HG03520 (cell line): ENCODE results near the gene S100PBP.

Experiments
- ATAC-seq: cut with Tn5 transposase; IDR thresholded peaks from one replicate; pipeline ENCODE4 v1.9.1; 2021; ENCODE audit warnings: mild to moderate bottlenecking, moderate library complexity; ENCODE audit not compliant: unreplicated experiment

Gene S100PBP

DNA sequence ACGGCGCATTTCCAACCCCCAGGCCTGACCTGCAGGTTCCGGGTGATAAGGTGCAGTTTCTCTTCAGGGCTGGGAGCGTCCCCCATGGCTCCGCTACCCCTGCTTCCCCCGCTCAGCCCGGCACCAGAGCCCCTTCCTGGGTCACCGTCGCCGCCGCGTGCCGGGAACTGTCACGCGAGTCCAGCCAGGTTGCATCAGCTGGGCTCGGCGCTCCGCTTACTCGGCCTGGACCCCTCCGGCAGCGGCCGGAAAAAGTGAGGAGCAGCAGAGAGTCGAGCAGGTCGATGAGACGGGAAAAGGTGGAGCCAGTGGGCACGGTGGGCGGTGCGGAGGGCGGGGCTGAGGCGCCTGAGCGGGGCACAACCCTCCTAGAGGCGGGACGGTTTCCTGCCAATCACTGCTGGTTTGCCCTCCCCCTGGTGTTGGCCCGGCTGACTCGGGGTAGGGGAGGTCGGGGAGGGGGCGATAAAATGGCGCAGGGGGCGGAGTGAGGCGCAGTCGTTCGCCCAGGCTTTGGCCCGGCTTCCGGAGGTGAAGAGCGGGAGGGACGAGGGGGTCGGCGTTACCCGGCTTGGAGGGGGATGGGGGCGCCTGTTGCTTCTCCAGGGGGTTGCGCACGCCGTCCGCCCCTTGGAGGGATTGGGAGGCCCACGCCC is at the start of gene S100PBP, which contains the start of gene YARS1:
S100PBP (plus strand) TSS at position 495 of the 656 bp plus-strand sequence. CDS start 8,447 bp downstream, outside the sequence.
YARS1 (minus strand) TSS at position 200 of the 656 bp plus-strand sequence; CDS start at position 86, 114 bp downstream.
- ATAC-seq = peak; percentile 79

DNA sequence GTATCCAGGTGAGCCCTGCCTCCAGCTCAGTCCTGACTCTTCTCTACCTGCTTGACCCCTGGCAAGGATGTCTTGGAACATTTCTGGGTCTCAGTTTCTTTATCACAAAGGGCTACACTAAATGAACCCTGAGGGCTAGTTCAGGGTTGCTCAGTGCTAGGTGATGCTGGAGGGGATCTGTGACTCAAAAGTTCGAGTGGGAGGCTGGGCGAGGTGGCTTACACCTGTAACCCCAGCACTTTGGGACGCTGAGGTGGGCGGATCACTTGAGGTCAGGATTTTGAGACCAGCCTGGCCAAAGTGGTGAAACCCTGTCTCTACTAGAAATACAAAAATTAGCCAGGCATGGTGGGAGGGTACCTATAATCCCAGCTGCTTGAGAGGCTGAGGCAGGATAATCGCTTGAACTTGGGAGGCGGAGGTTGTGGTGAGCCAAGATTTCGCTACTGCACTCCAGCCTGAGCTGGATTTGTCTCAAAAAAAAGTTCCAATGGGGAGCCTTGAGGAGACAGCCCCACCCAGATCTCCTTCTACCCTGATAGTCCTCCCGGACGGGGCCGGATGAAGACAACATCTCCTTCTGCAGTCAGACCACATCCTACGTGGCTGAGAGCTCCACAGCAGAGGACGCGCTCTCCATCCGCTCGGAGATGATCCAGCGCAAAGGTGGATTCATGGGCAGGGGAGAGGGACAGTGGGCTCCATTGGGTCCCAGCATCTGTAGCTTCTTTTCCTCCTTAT is 49.2 kb upstream of the S100PBP start:
- no peak for ATAC-seq

GRCh38 chr1:32769524-32770220 is 47.8 kb upstream of the S100PBP start:
- no peak for ATAC-seq

DNA sequence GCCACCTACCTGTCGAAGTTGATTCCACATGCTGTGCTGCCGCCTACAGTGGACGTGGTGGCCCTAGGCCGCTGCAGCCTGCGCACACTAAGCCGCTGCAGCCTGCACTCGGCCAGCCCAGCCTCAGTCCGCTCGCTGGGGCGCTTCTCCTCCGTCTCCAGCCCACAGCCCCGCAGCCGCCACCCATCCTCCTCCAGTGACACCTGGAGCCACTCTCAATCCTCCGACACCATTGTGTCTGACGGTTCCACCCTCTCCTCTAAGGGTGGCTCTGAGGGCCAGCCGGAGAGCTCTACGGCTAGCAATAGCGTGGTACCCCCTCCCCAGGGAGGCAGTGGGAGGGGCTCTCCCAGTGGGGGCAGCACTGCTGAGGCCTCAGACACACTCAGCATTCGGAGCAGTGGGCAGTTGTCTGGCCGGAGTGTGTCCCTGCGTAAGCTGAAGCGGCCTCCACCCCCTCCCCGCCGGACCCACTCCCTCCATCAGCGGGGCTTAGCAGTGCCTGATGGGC is 47.2 kb upstream of the S100PBP start:
- ATAC-seq = no peak

DNA sequence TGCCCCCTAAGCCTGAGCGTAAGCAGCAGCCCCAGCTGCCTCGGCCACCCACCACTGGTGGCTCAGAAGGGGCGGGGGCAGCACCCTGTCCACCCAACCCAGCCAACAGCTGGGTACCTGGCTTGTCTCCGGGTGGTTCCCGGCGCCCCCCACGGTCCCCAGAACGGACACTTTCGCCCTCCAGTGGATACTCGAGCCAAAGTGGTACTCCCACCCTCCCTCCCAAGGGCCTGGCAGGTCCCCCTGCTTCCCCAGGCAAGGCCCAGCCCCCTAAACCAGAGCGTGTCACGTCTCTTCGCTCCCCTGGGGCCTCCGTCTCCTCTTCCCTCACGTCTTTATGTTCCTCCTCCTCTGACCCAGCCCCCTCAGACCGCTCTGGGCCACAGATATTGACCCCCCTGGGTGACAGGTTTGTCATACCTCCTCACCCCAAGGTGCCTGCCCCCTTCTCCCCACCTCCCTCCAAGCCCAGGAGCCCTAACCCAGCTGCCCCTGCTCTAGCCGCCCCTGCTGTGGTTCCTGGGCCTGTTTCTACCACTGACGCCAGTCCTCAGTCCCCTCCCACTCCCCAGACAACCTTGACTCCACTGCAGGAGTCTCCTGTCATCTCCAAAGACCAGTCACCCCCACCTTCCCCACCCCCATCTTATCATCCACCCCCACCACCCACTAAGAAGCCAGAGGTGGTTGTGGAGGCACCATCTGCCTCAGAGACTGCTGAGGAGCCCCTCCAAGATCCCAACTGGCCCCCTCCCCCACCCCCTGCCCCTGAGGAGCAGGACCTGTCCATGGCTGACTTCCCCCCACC is 46.5 kb upstream of the S100PBP start:
- no peak for ATAC-seq

GRCh38 chr1:32771561-32772280 is 45.7 kb upstream of the S100PBP start:
- no peak for ATAC-seq

GRCh38 chr1:32772281-32773017 is 45.0 kb upstream of the S100PBP start:
- ATAC-seq = no peak

- ATAC-seq = no peak
These were observed 44.3 kb upstream of the S100PBP start for GRCh38 chr1:32773018-32773763.

GRCh38 chr1:32773764-32774463 is 43.5 kb upstream of the S100PBP start:
- no peak for ATAC-seq

DNA sequence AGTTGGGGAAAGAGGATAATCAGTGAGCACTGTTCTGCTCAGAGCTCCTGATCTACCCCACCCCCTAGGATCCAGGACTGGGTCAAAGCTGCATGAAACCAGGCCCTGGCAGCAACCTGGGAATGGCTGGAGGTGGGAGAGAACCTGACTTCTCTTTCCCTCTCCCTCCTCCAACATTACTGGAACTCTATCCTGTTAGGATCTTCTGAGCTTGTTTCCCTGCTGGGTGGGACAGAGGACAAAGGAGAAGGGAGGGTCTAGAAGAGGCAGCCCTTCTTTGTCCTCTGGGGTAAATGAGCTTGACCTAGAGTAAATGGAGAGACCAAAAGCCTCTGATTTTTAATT is 43.0 kb upstream of the S100PBP start:
- no peak for ATAC-seq

DNA sequence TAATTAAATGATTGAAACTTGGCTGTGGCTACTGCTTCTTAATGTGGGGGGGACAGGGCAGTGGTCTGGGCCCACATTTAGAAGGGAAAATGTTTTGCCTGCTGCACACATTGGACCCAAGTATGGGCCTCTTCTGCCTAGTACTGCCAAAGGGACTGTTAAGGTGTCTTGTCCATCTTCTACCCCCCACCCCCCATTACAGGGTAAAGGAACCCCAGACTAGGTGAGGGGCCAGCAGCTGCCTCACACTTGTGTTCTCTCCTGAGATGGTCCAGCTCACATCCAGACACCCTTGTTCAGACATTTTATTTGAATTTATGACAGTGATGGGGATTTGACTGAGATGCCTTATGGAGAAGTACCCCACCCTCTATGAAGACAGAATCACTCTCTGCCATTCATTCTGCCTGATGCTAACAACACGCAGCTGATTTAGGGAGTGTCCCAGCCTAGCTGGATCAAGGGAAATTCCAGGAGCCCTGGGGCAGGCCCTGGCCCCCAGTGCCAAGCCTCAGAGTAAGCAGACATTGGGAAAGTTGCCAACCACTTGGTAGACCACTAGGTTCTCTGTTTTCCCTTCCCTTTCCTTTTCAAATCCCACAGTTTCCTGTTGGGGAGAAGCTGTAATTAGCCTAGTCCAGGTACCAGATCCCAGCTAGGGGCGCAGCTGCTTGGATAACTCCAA is 42.4 kb upstream of the S100PBP start:
- ATAC-seq = no peak

GRCh38 chr1:32775640-32776337 is 41.7 kb upstream of the S100PBP start:
- ATAC-seq = no peak

DNA sequence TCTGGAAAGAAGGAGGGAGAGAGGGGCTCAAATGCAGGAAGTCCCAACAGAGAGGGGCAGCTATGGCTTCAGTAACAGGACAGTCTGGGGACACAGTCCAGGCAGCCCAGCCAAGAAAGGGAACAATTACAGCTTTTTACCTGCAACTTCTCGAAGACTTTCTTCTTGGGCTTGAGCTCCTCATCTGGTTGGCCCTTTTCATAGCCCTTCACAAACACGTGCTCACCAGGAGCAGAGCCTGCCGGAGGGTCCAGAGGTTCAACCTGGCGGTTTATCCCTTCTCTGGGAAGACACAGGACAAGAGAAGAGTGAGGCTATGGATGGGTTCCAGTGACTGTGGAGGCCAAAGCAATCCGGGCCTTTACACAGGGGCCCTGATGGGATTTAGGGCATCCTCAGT is 38.2 kb upstream of the S100PBP start:
- ATAC-seq = no peak

- ATAC-seq = no peak
These were observed 37.4 kb upstream of the S100PBP start for GRCh38 chr1:32780005-32780404.

- no peak for ATAC-seq
These were observed 36.7 kb upstream of the S100PBP start for GRCh38 chr1:32780628-32781234.

- no peak for ATAC-seq
These were observed 35.4 kb upstream of the S100PBP start for GRCh38 chr1:32782086-32782485.

DNA sequence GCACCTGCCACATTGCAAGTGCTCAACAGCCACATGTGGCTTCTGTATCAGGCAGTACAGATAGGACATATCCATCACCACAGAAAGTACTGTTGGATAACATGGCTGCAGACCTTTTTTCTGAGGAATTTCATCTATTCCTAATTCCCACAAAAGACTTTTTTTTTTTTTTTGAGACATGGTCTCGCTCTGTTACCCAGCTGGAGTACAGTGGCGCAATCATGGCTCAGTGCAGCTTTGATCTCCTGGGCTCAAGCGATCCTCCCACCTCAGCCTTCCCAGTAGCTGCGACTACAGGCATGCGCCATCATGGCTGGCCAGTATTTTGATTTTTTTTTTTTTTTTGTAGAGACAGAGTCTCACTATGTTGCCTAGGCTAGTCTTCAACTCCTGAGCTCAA is 33.6 kb upstream of the S100PBP start:
- ATAC-seq = no peak
